Activated CD4-positive, alpha-beta T cell treated with anti-CD3 and anti-CD28 coated beads for 36 hours (primary cell): ENCODE data around the gene ABHD10. TPM values are rescaled to one million over a fixed set of nuclear protein-coding genes. Genes with fewer than 3 reads are reported as not detected.
"Not testable (repeated sequence)": the region's sequence is repeated elsewhere in the genome, so short reads cannot be mapped to it uniquely, and the experiment has no call there.

Experiments
- ATAC-seq: fragments of 200-7000 bp; cut with Tn5 transposase; one replicate; pipeline ENCODE4 v1.10.0; 2021; ENCODE audit warnings: mild to moderate bottlenecking, moderate library complexity
- CTCF ChIA-PET: fragments of 350-600 bp; sonication (Branson Sonifier 250); formaldehyde crosslinking; loops from one replicate; lab custom pipeline; 2021; ENCODE audit warnings: antibody characterized with exemption; lab: Charles Lee
- POLR2A ChIA-PET: fragments of 350-600 bp; sonication (Branson Sonifier 250); formaldehyde crosslinking; loops from one replicate; lab custom pipeline; 2021; ENCODE audit warnings: antibody characterized with exemption, inconsistent platforms; lab: Charles Lee
- DNase-seq: peaks from one replicate; pipeline ENCODE4 v3.0.0-alpha.2; 2020
- H3K27ac Mint-ChIP-seq: one replicate; pipeline ENCODE4 v1.8.0; 2021; ENCODE audit warnings: mixed read lengths
- H3K27me3 Mint-ChIP-seq: one replicate; pipeline ENCODE4 v1.8.0; 2021; ENCODE audit warnings: mixed read lengths
- H3K36me3 Mint-ChIP-seq: one replicate; pipeline ENCODE4 v1.8.0; 2021; ENCODE audit warnings: low read depth, mixed read lengths
- H3K4me1 Mint-ChIP-seq: one replicate; pipeline ENCODE4 v1.8.0; 2021; ENCODE audit warnings: mixed read lengths
- H3K4me3 Mint-ChIP-seq: one replicate; pipeline ENCODE4 v1.8.0; 2021; ENCODE audit warnings: mild to moderate bottlenecking, moderate library complexity, mixed read lengths
- H3K9me3 Mint-ChIP-seq: one replicate; pipeline ENCODE4 v1.8.0; 2021; ENCODE audit warnings: low read depth, mixed read lengths
- intact Hi-C, 2 experiments: fragments of 100-400 bp; cut with DNase I in 1 of 2; cut with micrococcal nuclease in 1 of 2; formaldehyde crosslinking; loops; one replicate each; pipeline versions ENCODE4 v1.14.2 to v1.15.1; 2022 to 2024; cut with DNase I, micrococcal nuclease
- total RNA-seq, 2 experiments: library from RNA; stranded (reverse); gene quantifications; one replicate each; pipeline ENCODE4 v1.2.3, GENCODE V29; 2021

The ABHD10 gene
- total RNA-seq, 2 experiments from 2014 or later, result 58.7 to 64.1 TPM

- Mint-ChIP-seq H3K4me1 (no peaks in the 10 kb centered on the region), H3K9me3 (no peaks in the 10 kb centered on the region), H3K27me3 (peaks cover 3% of the 10 kb centered on the region), H3K36me3 (no peaks in the 10 kb centered on the region), H3K4me3 (no peak overlapping the region), H3K27ac (no peak overlapping the region)
- ChIA-PET POLR2A (no interaction called here), CTCF (interaction anchor here (0.9 to 1.5 kb wide), 3 partner anchors 12 to 18 kb away, joined by 3 to 6 read pairs (median 5); no protein-coding TSS in a partner anchor)
- DNase-seq (no peak), ATAC-seq (no peak)
- intact Hi-C loops, result no loop called here
Observed at GRCh38 chr3:112030901-112031300, 52.1 kb downstream of the ABHD10 start.

GRCh38 chr3:112032098-112032731, 53.4 kb downstream of the ABHD10 start:
- H3K27me3 Mint-ChIP-seq, result peaks cover 2% of the 10 kb centered on the region
- no peaks in the 10 kb centered on the region for H3K36me3 Mint-ChIP-seq
- DNase-seq (no peak), ATAC-seq (no peak)
- ChIA-PET CTCF (interaction anchor here (0.6 to 2.2 kb wide), 5 partner anchors 11 to 482 kb away, joined by 3 to 9 read pairs (median 6); no protein-coding TSS in a partner anchor), POLR2A (interaction anchor here (0.6 kb wide), 1 partner anchor 85 kb away, joined by 3 read pairs; no protein-coding TSS in a partner anchor)
- H3K4me1 Mint-ChIP-seq, result no peaks in the 10 kb centered on the region
- intact Hi-C loops, result no loop called here
- H3K27ac Mint-ChIP-seq, result no peak overlapping the region
- H3K9me3 Mint-ChIP-seq, result no peaks in the 10 kb centered on the region
- no peak overlapping the region for H3K4me3 Mint-ChIP-seq

DNA sequence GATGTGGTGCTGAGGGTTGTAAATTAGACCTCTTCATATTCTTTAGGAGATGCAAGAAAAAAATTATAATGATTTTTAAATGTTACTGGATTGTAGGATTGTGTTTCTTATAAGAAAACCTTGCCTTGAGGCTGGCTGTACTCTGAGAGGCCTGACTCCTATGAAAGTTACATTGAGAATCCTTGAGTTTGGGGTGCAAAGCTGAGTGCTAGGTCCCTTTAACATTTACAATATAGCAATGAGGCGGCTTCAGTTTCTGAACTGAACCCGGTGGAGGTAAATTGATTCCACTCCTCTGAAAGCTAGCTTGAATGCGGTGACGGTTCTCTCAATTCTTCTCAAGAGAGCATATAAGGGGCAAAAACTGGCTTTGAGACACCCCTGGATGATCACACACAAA, 55.6 kb downstream of the ABHD10 start, which contains the start of gene TMPRSS7:
Gene TMPRSS7, plus strand, starts transcription at position 301 of the 400 bp plus-strand sequence. CDS start 110 bp downstream, outside the sequence.
- Mint-ChIP-seq H3K27ac (no peak within 1 kb of the TSS), H3K36me3 (no peaks in the 10 kb centered on the region), H3K9me3 (no peaks in the 10 kb centered on the region), H3K4me1 (no peaks in the 10 kb centered on the region), H3K4me3 (no peak within 1 kb of the TSS), H3K27me3 (peaks cover 2% of the 10 kb centered on the region)
- intact Hi-C loops, result no loop called here
- POLR2A ChIA-PET, result no interaction called here
- ATAC-seq (no peak), DNase-seq (no peak)
- CTCF ChIA-PET, result interaction anchor here (0.8 to 1.4 kb wide), 3 partner anchors 9 to 319 kb away, joined by 3 to 6 read pairs (median 3); no protein-coding TSS in a partner anchor

DNA sequence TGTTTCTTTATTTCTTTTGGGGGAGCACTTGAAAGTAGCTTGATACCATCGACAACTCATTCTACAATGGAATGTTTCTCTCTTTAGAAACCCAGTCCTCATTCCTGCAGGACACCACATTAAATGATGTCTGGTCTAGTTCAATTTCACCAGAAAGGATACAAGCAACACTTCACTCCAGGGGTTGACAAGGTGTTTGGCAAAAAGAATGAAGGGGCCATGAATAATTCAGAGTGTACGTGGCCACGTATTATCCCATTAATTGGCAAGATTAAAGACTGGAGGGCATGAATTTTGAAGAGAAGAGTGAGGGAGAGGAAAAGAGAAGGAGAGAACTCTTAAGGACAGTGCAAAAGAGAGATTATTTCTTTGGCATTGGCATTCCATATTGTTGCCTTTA, 56.4 kb downstream of the ABHD10 start:
- Mint-ChIP-seq H3K9me3 (no peaks in the 10 kb centered on the region), H3K4me3 (no peak overlapping the region), H3K27ac (no peak overlapping the region), H3K4me1 (no peaks in the 10 kb centered on the region), H3K36me3 (no peaks in the 10 kb centered on the region), H3K27me3 (peaks cover 2% of the 10 kb centered on the region)
- no peak for ATAC-seq
- ChIA-PET POLR2A (no interaction called here), CTCF (interaction anchor here (0.8 to 1.4 kb wide), 3 partner anchors 8 to 319 kb away, joined by 3 to 6 read pairs (median 3); no protein-coding TSS in a partner anchor)
- DNase-seq, result no peak
- intact Hi-C loops, result no loop called here

DNA sequence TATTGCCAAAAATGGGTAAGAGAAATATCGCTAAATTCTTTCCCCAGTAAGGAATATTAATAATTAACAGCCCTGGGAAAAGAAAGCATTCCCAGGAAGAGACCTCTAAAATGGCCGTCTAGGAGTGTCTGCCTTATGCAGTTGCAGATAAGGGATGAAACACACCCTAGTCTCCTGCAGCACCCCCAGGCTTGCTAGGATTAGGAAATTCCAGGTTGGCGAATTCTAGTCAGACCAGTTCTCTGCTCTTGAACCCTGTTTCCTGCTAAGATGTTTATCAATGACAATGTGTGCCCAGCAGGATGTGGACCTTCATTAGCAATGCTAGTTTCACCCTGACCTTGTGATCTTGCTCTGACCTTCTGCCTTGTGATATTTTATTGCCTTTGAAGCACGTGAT, 58.4 kb downstream of the ABHD10 start:
- H3K27me3 Mint-ChIP-seq, ATAC-seq, CTCF ChIA-PET, POLR2A ChIA-PET, H3K4me1 Mint-ChIP-seq, DNase-seq, H3K27ac Mint-ChIP-seq, intact Hi-C loops, H3K9me3 Mint-ChIP-seq, H3K36me3 Mint-ChIP-seq, H3K4me3 Mint-ChIP-seq: not testable (repeated sequence)

GRCh38 chr3:112038863-112039262, 60.0 kb downstream of the ABHD10 start:
- Mint-ChIP-seq H3K27me3 (peaks cover 2% of the 10 kb centered on the region), H3K36me3 (no peaks in the 10 kb centered on the region), H3K27ac (no peak overlapping the region), H3K4me3 (no peak overlapping the region), H3K9me3 (no peaks in the 10 kb centered on the region), H3K4me1 (no peaks in the 10 kb centered on the region)
- CTCF ChIA-PET, result interaction anchor here (0.6 to 2.5 kb wide), 6 partner anchors 14 to 280 kb away, joined by 3 to 10 read pairs (median 3); no protein-coding TSS in a partner anchor
- ATAC-seq (no peak), DNase-seq (no peak)
- POLR2A ChIA-PET, result no interaction called here
- intact Hi-C loops, result no loop called here

DNA sequence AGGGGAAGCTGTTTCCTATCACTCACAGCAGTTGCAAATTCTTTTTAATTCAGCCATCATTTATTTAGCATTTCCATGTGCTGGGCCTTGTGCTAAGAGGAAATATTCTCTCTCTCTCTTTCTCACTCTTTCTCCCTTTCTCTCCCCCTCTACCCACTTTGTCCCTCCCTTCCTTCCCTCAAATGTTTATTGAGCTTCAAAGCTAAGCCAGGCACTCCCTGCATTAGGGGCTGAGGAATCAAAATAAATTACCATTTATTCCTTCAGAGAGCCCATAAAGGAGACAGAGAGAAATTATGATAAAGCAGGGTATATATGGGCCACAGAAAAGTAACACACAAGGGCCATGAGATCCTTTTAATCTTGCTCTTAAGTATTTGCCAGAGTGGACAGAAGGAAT, 62.5 kb downstream of the ABHD10 start:
- H3K36me3 Mint-ChIP-seq, result no peaks in the 10 kb centered on the region
- CTCF ChIA-PET, result interaction anchor here (0.6 to 3.4 kb wide), 5 partner anchors 21 to 938 kb away, joined by 3 to 18 read pairs (median 5); no protein-coding TSS in a partner anchor
- no peak overlapping the region for H3K27ac Mint-ChIP-seq
- H3K27me3 Mint-ChIP-seq, result no peaks in the 10 kb centered on the region
- intact Hi-C loops, result no loop called here
- H3K9me3 Mint-ChIP-seq, result no peaks in the 10 kb centered on the region
- POLR2A ChIA-PET, result no interaction called here
- no peak for ATAC-seq
- DNase-seq, result no peak
- H3K4me3 Mint-ChIP-seq, result no peak overlapping the region
- H3K4me1 Mint-ChIP-seq, result no peaks in the 10 kb centered on the region

DNA sequence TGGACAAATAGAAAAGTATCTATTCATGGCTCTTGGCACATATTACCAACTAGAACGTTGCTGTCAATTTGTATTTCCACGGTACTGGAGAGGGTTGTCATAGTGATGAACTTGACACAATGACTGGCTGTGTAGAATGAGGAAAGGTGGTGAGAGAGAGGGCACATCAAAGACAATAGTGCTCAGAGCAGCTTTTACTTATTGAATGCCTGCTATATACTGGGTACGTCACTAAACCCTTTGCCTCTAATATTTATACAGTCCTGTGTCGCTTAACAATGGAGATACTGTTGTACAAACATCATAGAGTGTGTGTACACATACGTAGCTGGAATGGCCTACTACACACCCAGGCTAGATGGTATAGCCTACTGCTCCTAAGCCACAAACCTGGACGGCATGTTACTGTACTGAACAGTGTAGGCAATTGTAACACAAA, 64.0 kb downstream of the ABHD10 start:
- H3K27me3 Mint-ChIP-seq, result no peaks in the 10 kb centered on the region
- DNase-seq, result no peak
- POLR2A ChIA-PET, result no interaction called here
- H3K36me3 Mint-ChIP-seq, result no peaks in the 10 kb centered on the region
- no peak overlapping the region for H3K4me3 Mint-ChIP-seq
- intact Hi-C loops, result loop anchor here (1.0 to 2.0 kb wide), 4 partner anchors 54 to 374 kb away; no protein-coding TSS in a partner anchor
- CTCF ChIA-PET, result interaction anchor here (0.6 to 3.7 kb wide), 33 partner anchors 8 to 492 kb away, joined by 3 to 25 read pairs (median 4); partner anchors contain the start of genes ABHD10, TAGLN3 and TMPRSS7
- peaks cover 4% of the 10 kb centered on the region for H3K4me1 Mint-ChIP-seq
- H3K9me3 Mint-ChIP-seq, result no peaks in the 10 kb centered on the region
- no peak for ATAC-seq
- H3K27ac Mint-ChIP-seq, result no peak overlapping the region

Other genes with a start within 250 kb of the ABHD10 start
- gene PHLDB2, start 119.8 kb upstream of the ABHD10 start, total RNA-seq, result under 1 TPM; 0.75 to 0.81 TPM
- gene TAGLN3, start 19.9 kb downstream of the ABHD10 start, total RNA-seq, result 1 to 10 TPM; 3.2 to 3.5 TPM
- gene TMPRSS7, start 55.7 kb downstream of the ABHD10 start, total RNA-seq, result not detected
- gene C3orf52, start 107.4 kb downstream of the ABHD10 start, total RNA-seq, result 1 to 10 TPM; 8.7 to 9.3 TPM
- 10 to 100 TPM in 1 of 2 experiments, 1 to 10 TPM in 1; 9.3 to 12.1 TPM for gene GCSAM, start 154.2 kb downstream of the ABHD10 start, total RNA-seq